Osteoblast (primary cell): Measurements from ENCODE around the gene MYL12B. TPM values are rescaled to one million over a fixed set of nuclear protein-coding genes. Genes with fewer than 3 reads are reported as not detected.

ENCODE experiments used
- DNase-seq: peaks from one replicate; pipeline ENCODE4 v3.0.0; 2011; ENCODE audit warnings: low spot score, mixed read lengths; ENCODE audit not compliant: insufficient read length; ENCODE audit errors: missing footprints
- H2AFZ ChIP-seq: 2 replicates; pipeline ENCODE4 v1.6.0; 2011; ENCODE audit warnings: mild to moderate bottlenecking, low read length
- H3K27ac ChIP-seq: 2 replicates; pipeline ENCODE4 v1.5.1; 2011; ENCODE audit warnings: mild to moderate bottlenecking, low read depth, low read length, moderate library complexity
- H3K27me3 ChIP-seq: 2 replicates; pipeline ENCODE4 v1.6.0; 2012; ENCODE audit warnings: mild to moderate bottlenecking, control low read depth, inconsistent platforms, low read length, moderate library complexity; ENCODE audit not compliant: insufficient read depth
- H3K36me3 ChIP-seq: 2 replicates; pipeline ENCODE4 v1.5.1; 2011; ENCODE audit warnings: mild to moderate bottlenecking, low read length, control low read depth, moderate library complexity; ENCODE audit not compliant: insufficient read depth
- H3K4me1 ChIP-seq: 2 replicates; pipeline ENCODE4 v1.5.1; 2011; ENCODE audit warnings: mild to moderate bottlenecking, low read length, control low read depth, moderate library complexity; ENCODE audit not compliant: insufficient read depth
- H3K4me2 ChIP-seq: 2 replicates; pipeline ENCODE4 v1.6.0; 2011; ENCODE audit warnings: mild to moderate bottlenecking, low read length; ENCODE audit not compliant: insufficient read depth
- H3K4me3 ChIP-seq: fragments of 200-600 bp; sonication (generic); 3 replicates; pipeline ENCODE4 v1.5.1; 2012; ENCODE audit warnings: mild to moderate bottlenecking, low read length, inconsistent platforms; ENCODE audit not compliant: insufficient read depth
- H3K79me2 ChIP-seq: 2 replicates; pipeline ENCODE4 v1.6.0; 2012; ENCODE audit warnings: mild to moderate bottlenecking, low read length, control low read depth, inconsistent platforms; ENCODE audit not compliant: insufficient read depth
- H3K9me3 ChIP-seq: 2 replicates; pipeline ENCODE4 v1.5.1; 2011; ENCODE audit warnings: low read depth, low read length, control low read depth
- H4K20me1 ChIP-seq: 2 replicates; pipeline ENCODE4 v1.6.0; 2012; ENCODE audit warnings: mild to moderate bottlenecking, low read length, control low read depth; ENCODE audit not compliant: insufficient read depth
- total RNA-seq: library from RNA; depleted of rRNA; stranded (reverse); fragments of >200 nt; gene quantifications from 2 replicates; pipeline ENCODE4 v1.2.3, GENCODE V29; 2012
- TF ChIP-seq, protein P1 (sequence below): IDR thresholded peaks from 2 replicates; pipeline ENCODE4 v1.5.1; 2011; ENCODE audit warnings: mild to moderate bottlenecking, low read depth, low read length, moderate library complexity; ENCODE audit errors: extremely low read depth

Gene MYL12B
- total RNA-seq, 1 donor, result 278 TPM

DNA sequence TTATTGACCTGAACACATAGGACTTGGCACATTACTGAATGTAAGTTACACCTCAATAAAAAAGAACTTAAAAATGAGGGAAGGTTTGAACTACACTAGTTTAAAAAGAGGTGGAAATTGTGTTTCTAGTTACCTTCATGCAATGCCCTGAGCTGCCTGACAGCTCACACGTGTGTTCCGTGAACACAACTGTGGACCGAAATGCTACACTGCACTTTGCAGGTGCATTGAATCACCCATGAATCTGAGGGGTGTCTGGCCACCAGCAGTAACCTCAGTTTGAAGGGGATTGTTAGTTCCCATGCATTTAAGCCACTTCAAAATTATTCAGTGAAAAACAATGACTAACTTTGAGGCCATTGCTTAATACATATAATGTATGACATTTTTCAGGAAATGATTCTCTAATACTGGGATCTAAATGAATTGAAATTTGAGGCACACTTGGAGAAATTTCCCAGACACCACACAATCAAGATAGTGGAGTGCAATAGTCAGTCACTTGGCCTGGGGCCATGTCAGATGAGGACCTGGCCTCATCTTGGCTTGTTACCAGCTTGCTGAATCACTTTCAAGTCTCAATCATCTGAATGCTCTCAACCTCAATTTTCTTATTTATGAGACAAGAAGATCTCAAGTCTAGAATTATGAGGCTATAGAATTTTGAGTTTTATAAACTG is 59.3 kb downstream of the MYL12B start:
- Histone ChIP-seq H3K27me3 (no peaks in the 10 kb centered on the region), H3K9me3 (no peaks in the 10 kb centered on the region), H3K4me3 (no peak overlapping the region), H3K36me3 (no peaks in the 10 kb centered on the region), H3K27ac (peak overlapping the region; percentile 15), H3K79me2 (no peaks in the 10 kb centered on the region), H4K20me1 (no peaks in the 10 kb centered on the region), H3K4me1 (peaks cover 17% of the 10 kb centered on the region), H2AFZ (no peak overlapping the region), H3K4me2 (no peak overlapping the region)
- no peak for DNase-seq
- TF ChIP-seq, protein P1, sequence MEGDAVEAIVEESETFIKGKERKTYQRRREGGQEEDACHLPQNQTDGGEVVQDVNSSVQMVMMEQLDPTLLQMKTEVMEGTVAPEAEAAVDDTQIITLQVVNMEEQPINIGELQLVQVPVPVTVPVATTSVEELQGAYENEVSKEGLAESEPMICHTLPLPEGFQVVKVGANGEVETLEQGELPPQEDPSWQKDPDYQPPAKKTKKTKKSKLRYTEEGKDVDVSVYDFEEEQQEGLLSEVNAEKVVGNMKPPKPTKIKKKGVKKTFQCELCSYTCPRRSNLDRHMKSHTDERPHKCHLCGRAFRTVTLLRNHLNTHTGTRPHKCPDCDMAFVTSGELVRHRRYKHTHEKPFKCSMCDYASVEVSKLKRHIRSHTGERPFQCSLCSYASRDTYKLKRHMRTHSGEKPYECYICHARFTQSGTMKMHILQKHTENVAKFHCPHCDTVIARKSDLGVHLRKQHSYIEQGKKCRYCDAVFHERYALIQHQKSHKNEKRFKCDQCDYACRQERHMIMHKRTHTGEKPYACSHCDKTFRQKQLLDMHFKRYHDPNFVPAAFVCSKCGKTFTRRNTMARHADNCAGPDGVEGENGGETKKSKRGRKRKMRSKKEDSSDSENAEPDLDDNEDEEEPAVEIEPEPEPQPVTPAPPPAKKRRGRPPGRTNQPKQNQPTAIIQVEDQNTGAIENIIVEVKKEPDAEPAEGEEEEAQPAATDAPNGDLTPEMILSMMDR, result no peak

- Histone ChIP-seq H3K27me3 (no peaks in the 10 kb centered on the region), H3K9me3 (no peaks in the 10 kb centered on the region), H3K4me1 (peaks cover 17% of the 10 kb centered on the region), H3K36me3 (no peaks in the 10 kb centered on the region), H2AFZ (no peak overlapping the region), H4K20me1 (no peaks in the 10 kb centered on the region), H3K79me2 (no peaks in the 10 kb centered on the region), H3K27ac (no peak overlapping the region), H3K4me2 (no peak overlapping the region), H3K4me3 (peak overlapping the region; percentile 19)
- no peak for DNase-seq
- TF ChIP-seq, protein P1, result no peak
Observed at GRCh38 chr18:3323900-3324299, 62.0 kb downstream of the MYL12B start.

Other genes with a start within 250 kb of the MYL12B start
- 47.7 and 48.1 TPM in 2 replicates for gene LPIN2, start 249.0 kb upstream of the MYL12B start, total RNA-seq
- 1.5 and 1.8 TPM in 2 replicates for gene MYOM1, start 42.2 kb upstream of the MYL12B start, total RNA-seq
- gene MYL12A, start 14.3 kb upstream of the MYL12B start, total RNA-seq, result 572 and 626 TPM in 2 replicates
- 126 and 150 TPM in 2 replicates for gene TGIF1, start 188.0 kb downstream of the MYL12B start, total RNA-seq